Glutamatergic neuron (in vitro differentiated cells): Measurements from ENCODE around the gene TMEM178A. TPM values are rescaled to one million over a fixed set of nuclear protein-coding genes. Genes with fewer than 3 reads are reported as not detected.

Experiments
- DNase-seq: peaks from one replicate; pipeline ENCODE4 v3.0.0; 2022
- H3K27ac Mint-ChIP-seq: one replicate; pipeline ENCODE4 v1.8.0; 2020; ENCODE audit warnings: mild to moderate bottlenecking, mixed read lengths, inconsistent platforms; ENCODE audit not compliant: unreplicated experiment
- H3K27me3 Mint-ChIP-seq: one replicate; pipeline ENCODE4 v1.8.0; 2020; ENCODE audit warnings: mild to moderate bottlenecking, moderate library complexity, mixed read lengths, inconsistent platforms; ENCODE audit not compliant: unreplicated experiment
- H3K36me3 Mint-ChIP-seq: one replicate; pipeline ENCODE4 v1.8.0; 2020; ENCODE audit warnings: mild to moderate bottlenecking, mixed read lengths, inconsistent platforms; ENCODE audit not compliant: unreplicated experiment
- H3K4me1 Mint-ChIP-seq: one replicate; pipeline ENCODE4 v1.8.0; 2020; ENCODE audit warnings: mild to moderate bottlenecking, low read depth, mixed read lengths, inconsistent platforms; ENCODE audit not compliant: unreplicated experiment
- H3K4me3 Mint-ChIP-seq: one replicate; pipeline ENCODE4 v1.8.0; 2020; ENCODE audit warnings: mild to moderate bottlenecking, mixed read lengths, inconsistent platforms; ENCODE audit not compliant: unreplicated experiment
- H3K9me3 Mint-ChIP-seq: one replicate; pipeline ENCODE4 v1.8.0; 2020; ENCODE audit warnings: mild to moderate bottlenecking, moderate library complexity, mixed read lengths, inconsistent platforms; ENCODE audit not compliant: unreplicated experiment
- total RNA-seq: library from RNA; stranded (reverse); fragmentation: NEBNext Ultra II Directional; extraction: Animal tissue kit (Norgen Biotek cat#: 25700); gene quantifications from one replicate; pipeline ENCODE4 v1.2.1, GENCODE V29; 2021; ENCODE audit not compliant: unreplicated experiment
- TF ChIP-seq, protein P1 (sequence below): fragments of 200-600 bp; sonication (generic); IDR thresholded peaks from one replicate; pipeline ENCODE4 v1.5.0; 2021; ENCODE audit not compliant: partially characterized antibody, unreplicated experiment

TMEM178A gene
- total RNA-seq, 1 donor from 2014 or later, result 12.5 TPM

DNA sequence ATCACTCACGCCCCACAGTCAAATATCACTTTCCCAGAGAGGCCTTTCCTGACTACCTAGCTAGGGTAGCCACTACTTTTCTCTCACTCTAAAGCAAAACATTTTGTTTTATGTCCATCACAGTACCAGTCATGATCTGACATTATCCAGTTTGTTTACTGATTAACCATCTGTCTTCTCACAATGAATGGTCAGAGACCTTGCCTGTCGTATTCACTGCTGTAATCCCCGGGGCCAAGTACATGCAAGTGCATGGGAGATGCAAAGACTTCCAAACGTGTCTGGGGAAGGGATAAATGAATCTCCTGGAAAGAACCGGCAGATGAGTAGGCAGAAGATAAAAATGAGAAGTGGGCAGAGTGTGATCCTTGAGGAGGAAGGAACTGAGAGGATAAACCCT lies 73.7 kb downstream of the TMEM178A start:
- Mint-ChIP-seq H3K27ac (peak overlapping the region; percentile 40), H3K27me3 (peaks cover 2% of the 10 kb centered on the region), H3K4me1 (peaks cover 21% of the 10 kb centered on the region), H3K9me3 (peaks cover 1% of the 10 kb centered on the region), H3K36me3 (no peaks in the 10 kb centered on the region), H3K4me3 (peak overlapping the region; percentile 30)
- no peak for DNase-seq
- TF ChIP-seq, protein P1, sequence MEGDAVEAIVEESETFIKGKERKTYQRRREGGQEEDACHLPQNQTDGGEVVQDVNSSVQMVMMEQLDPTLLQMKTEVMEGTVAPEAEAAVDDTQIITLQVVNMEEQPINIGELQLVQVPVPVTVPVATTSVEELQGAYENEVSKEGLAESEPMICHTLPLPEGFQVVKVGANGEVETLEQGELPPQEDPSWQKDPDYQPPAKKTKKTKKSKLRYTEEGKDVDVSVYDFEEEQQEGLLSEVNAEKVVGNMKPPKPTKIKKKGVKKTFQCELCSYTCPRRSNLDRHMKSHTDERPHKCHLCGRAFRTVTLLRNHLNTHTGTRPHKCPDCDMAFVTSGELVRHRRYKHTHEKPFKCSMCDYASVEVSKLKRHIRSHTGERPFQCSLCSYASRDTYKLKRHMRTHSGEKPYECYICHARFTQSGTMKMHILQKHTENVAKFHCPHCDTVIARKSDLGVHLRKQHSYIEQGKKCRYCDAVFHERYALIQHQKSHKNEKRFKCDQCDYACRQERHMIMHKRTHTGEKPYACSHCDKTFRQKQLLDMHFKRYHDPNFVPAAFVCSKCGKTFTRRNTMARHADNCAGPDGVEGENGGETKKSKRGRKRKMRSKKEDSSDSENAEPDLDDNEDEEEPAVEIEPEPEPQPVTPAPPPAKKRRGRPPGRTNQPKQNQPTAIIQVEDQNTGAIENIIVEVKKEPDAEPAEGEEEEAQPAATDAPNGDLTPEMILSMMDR, result no peak

DNA sequence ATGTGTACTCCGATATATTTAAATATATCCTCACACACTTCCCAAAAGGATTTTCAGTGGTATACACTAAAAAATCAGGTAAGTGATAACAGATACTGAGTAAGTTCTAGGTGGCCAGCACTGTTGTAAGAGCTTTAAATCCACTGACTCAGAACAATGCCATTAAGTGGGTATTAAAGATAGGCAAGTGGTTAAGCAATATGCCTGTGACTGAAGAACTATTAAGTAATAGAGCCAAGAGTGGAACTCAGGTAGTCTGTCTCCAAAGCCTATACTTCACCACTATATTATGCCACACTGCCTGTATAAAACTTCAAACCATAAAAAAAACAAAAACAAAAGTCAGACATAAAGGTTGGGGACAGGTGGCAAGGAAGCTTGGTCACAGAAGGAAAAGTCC lies 76.2 kb downstream of the TMEM178A start:
- Mint-ChIP-seq H3K4me1 (peaks cover 31% of the 10 kb centered on the region), H3K9me3 (peaks cover 1% of the 10 kb centered on the region), H3K27me3 (no peaks in the 10 kb centered on the region), H3K4me3 (no peak overlapping the region), H3K36me3 (no peaks in the 10 kb centered on the region), H3K27ac (no peak overlapping the region)
- no peak for DNase-seq
- TF ChIP-seq, protein P1, result no peak

DNA sequence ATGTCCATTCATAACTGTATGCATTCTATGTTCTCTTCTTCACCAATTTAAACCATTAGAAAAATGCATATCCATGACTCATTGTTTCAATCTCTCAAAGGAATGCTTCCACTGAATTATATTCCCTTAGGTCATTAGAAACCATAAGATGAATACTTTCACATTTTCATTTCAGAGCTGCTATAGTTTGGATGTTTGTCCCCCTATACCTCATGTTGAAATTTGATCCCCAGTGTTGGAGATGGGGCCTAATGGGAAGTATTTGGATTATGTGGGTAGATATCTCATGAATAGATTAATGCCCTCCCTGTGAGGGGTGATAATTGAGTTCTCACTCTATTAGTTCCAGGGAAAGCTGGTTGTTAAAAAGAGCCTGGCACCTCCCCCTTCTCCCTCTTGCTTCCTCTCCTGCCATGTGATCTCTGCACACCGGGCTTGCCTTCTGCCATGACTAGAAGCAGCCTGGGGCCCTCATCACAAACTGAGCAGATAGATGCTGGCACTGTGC lies 77.6 kb downstream of the TMEM178A start:
- peak; percentile 50 for DNase-seq
- H3K27me3 Mint-ChIP-seq, result no peaks in the 10 kb centered on the region
- no peaks in the 10 kb centered on the region for H3K36me3 Mint-ChIP-seq
- TF ChIP-seq, protein P1, result no peak
- peak overlapping the region; percentile 32 for H3K4me3 Mint-ChIP-seq
- peaks cover 1% of the 10 kb centered on the region for H3K9me3 Mint-ChIP-seq
- H3K4me1 Mint-ChIP-seq, result peaks cover 28% of the 10 kb centered on the region
- peak overlapping the region; percentile 80 for H3K27ac Mint-ChIP-seq

DNA sequence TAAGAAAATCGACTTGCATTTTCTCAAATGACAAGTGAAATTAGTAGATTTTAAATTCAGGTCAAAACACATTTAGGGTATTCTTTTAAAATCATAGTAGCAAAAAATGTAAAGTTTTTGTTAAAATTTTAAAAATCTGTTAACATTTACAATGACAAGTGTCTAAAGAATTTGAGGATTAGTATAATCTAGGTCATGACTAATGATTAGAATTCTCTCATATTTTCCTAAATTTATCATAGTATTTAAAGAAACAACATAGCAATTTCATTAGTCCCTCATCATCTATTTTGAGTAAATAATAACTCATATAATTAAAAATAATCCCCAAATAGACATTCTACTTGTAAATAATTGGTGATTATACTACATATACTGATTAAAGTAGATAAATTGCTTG lies 89.7 kb downstream of the TMEM178A start:
- no peak overlapping the region for H3K27ac Mint-ChIP-seq
- no peak overlapping the region for H3K4me3 Mint-ChIP-seq
- H3K36me3 Mint-ChIP-seq, result no peaks in the 10 kb centered on the region
- no peaks in the 10 kb centered on the region for H3K27me3 Mint-ChIP-seq
- peaks cover 14% of the 10 kb centered on the region for H3K4me1 Mint-ChIP-seq
- no peaks in the 10 kb centered on the region for H3K9me3 Mint-ChIP-seq
- TF ChIP-seq, protein P1, result no peak
- no peak for DNase-seq

DNA sequence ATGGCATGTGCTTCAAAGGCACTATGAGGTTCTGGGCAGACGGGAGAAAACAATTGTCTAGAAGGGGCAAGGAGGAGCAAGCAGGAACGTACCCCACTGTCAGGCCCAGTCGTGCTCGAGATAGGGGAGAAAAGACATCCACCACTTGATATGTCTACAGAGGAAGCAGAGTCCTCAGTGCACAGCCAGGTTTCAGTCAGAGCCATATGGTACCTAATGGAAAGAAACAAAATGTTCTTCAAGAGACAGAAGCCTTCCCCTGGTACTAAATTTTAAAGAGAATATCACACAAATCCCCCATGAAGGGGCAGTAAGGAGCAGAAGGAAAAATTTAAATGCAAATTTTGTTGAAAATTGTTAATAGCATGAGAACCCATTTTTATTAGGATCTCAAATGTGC lies 91.4 kb downstream of the TMEM178A start:
- no peaks in the 10 kb centered on the region for H3K9me3 Mint-ChIP-seq
- DNase-seq, result no peak
- H3K27me3 Mint-ChIP-seq, result no peaks in the 10 kb centered on the region
- H3K4me1 Mint-ChIP-seq, result peaks cover 14% of the 10 kb centered on the region
- H3K27ac Mint-ChIP-seq, result no peak overlapping the region
- TF ChIP-seq, protein P1, result no peak
- no peaks in the 10 kb centered on the region for H3K36me3 Mint-ChIP-seq
- no peak overlapping the region for H3K4me3 Mint-ChIP-seq
